K562 (cell line): ENCODE measurements around the gene PTGES3. TPM values are rescaled to one million over a fixed set of nuclear protein-coding genes. Genes with fewer than 3 reads are reported as not detected.

ENCODE experiments used
- BRF1 ChIP-seq: IDR thresholded peaks from 3 replicates; pipeline ENCODE4 v1.6.1; 2011; ENCODE audit warnings: borderline replicate concordance, mild to moderate bottlenecking; ENCODE audit not compliant: insufficient read length; ENCODE audit errors: extremely low read depth
- COPS2 ChIP-seq: fragments of 450-650 bp; conservative IDR thresholded peaks from 2 replicates; pipeline ENCODE4 v1.6.1; 2016; ENCODE audit warnings: mild to moderate bottlenecking, moderate library complexity
- ELF1 ChIP-seq: fragments of 200-800 bp; sonication (Bioruptor generic); IDR thresholded peaks from 2 replicates; pipeline ENCODE4 v1.6.1; 2016; ENCODE audit warnings: missing genetic modification characterization, missing compliant biosample characterization
- ELK1 ChIP-seq: sonication (generic); formaldehyde crosslinking; IDR thresholded peaks from 2 replicates; pipeline ENCODE4 v1.8.1; 2022; ENCODE audit warnings: missing genetic modification reagents
- EP400 ChIP-seq: fragments of 450-650 bp; IDR thresholded peaks from 2 replicates; pipeline ENCODE4 v1.6.1; 2017; ENCODE audit warnings: antibody characterized with exemption, mild to moderate bottlenecking, moderate library complexity
- ETV1 ChIP-seq: fragments of 450-650 bp; conservative IDR thresholded peaks from 2 replicates; pipeline ENCODE4 v1.6.1; 2016; ENCODE audit warnings: missing genetic modification characterization, control low read depth, low read depth, missing compliant biosample characterization
- MGA ChIP-seq: fragments of 450-650 bp; IDR thresholded peaks from 2 replicates; pipeline ENCODE4 v1.6.1; 2016; ENCODE audit warnings: mild to moderate bottlenecking, moderate library complexity
- MTA3 ChIP-seq: fragments of 450-650 bp; formaldehyde crosslinking; IDR thresholded peaks from 2 replicates; pipeline ENCODE4 v1.6.1; 2017; ENCODE audit warnings: mild to moderate bottlenecking, borderline replicate concordance
- ZBTB12 ChIP-seq: fragments of 250-450 bp; sonication (Bioruptor Pico); IDR thresholded peaks from 2 replicates; pipeline ENCODE4 v1.4.0; 2020
- ZC3H11A ChIP-seq: IDR thresholded peaks from 2 replicates; pipeline ENCODE4 v1.6.1; 2012; ENCODE audit warnings: low read depth, low read length, improper control_type of control experiment
- polyA plus RNA-seq, 8 experiments: library from polyadenylated mRNA; depleted of rRNA in 4 of 8; stranded (reverse) in 5 of 8; unstranded in 3 of 8; fragments of >200 nt; fragmentation: Nextera tagmentation in 2 of 8; fragmentation: Illumina TruSeq in 1 of 8; extraction: Ambion mirVana in 2 of 8; extraction: Trizol in 1 of 8; gene quantifications; 2 replicates each; pipeline versions ENCODE4 v1.2.1 to v1.2.3, GENCODE V29; 2011 to 2014; ENCODE audit warnings: inconsistent platforms in 1 of 8, missing spikeins in 1 of 8
- total RNA-seq, 7 experiments: library from RNA; depleted of rRNA in 6 of 7; stranded (reverse); fragments of >200 nt in 6 of 7; fragmentation: Illumina TruSeq in 2 of 7; extraction: Trizol in 2 of 7; gene quantifications; 2 replicates each; pipeline versions ENCODE4 v1.2.1 to v1.2.3, GENCODE V29; 2011 to 2021; ENCODE audit warnings: low replicate concordance in 1 of 7
- TF ChIP-seq, protein P1 (sequence below): fragments of 450-650 bp; IDR thresholded peaks from 2 replicates; pipeline ENCODE4 v1.7.0; 2016; ENCODE audit warnings: borderline replicate concordance

Gene PTGES3
- total and polyA plus RNA-seq, 9 of the 15 experiments (the other 6 are each of a cell fraction or from before 2014, with no cell fraction given), result 163 to 501 (median 213) TPM

DNA sequence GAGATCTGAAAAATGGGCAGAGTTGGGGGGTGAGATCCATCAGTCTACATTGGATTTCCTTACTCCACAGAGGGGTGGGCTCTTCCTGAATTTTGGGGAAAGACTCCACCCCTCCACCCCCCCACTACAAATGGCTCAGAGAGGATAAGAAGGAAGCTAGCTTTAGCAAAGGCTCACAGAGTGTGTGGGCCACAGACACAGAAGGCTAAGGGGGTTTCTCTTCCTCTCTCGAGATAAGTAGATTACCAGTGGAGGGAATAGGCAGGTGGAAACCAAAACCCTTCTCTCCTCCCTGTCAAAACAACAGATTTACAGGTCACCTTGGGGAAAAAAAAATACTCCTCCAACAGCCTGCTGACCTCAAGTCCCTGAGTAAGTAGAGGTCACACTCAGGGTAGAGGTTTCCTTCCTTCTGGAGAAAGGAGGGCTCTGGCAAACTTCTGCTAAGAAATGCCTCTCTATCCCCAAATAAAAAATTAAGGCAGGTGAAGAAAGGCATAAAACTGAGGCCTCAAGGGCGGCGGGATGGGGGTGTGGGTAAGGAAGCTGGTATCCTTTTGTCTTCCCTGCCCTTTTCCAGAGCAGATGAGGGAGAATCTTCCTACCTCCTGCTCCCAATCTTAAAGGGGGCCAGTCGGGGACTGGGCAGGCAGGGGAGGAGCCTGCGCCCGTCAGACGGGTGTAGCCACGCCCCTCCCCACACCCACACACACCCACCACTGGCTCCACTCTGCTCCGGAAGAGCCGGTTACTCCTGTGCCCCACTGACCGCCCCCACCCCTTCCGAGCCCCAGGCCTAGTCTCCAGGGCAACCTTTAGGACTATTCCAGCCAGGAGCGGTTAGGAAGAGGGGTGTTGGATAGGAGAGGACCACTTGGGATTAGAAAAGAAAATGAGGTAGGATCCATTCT is 56.0 kb downstream of the PTGES3 start (continued):
- TF ChIP-seq ELK1 (CRISPR knock-in tag) (no peak), MGA (no peak), ELF1 (no peak), ZBTB12 (CRISPR knock-in tag) (no peak), MTA3 (no peak), ZC3H11A (no peak), EP400 (0 out of 2 replicates have a peak, but pooled peaks have one; percentile 11), COPS2 (no peak), BRF1 (no peak), ETV1 (tag) (peak; percentile 37; the same call in 1 of the 2 replicates)
- TF ChIP-seq, protein P1, sequence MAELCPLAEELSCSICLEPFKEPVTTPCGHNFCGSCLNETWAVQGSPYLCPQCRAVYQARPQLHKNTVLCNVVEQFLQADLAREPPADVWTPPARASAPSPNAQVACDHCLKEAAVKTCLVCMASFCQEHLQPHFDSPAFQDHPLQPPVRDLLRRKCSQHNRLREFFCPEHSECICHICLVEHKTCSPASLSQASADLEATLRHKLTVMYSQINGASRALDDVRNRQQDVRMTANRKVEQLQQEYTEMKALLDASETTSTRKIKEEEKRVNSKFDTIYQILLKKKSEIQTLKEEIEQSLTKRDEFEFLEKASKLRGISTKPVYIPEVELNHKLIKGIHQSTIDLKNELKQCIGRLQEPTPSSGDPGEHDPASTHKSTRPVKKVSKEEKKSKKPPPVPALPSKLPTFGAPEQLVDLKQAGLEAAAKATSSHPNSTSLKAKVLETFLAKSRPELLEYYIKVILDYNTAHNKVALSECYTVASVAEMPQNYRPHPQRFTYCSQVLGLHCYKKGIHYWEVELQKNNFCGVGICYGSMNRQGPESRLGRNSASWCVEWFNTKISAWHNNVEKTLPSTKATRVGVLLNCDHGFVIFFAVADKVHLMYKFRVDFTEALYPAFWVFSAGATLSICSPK, result no peak
